ENCODE data around the gene TBC1D2B.
"Not testable (repeated sequence)": the region's sequence is repeated elsewhere in the genome, so short reads cannot be mapped to it uniquely, and the experiment has no call there.

Gene TBC1D2B

GRCh38 chr15:77951105-77951786 lies 126.3 kb downstream of the TBC1D2B start:
- DNase-seq (ENCODE audit: low spot score); FAIRE-seq: not testable (repeated sequence)

- DNase-seq (ENCODE audit: low spot score); FAIRE-seq: not testable (repeated sequence)
Observed at GRCh38 chr15:77950470-77950869, 127.0 kb downstream of the TBC1D2B start.

GRCh38 chr15:77945566-77945965 lies 131.9 kb downstream of the TBC1D2B start:
- FAIRE-seq (no peak), DNase-seq (ENCODE audit: low spot score) (no peak)
